Endothelial cell of umbilical vein (primary cell): ENCODE measurements around the gene DNAJB12. TPM values are rescaled to one million over a fixed set of nuclear protein-coding genes. Genes with fewer than 3 reads are reported as not detected.

Experiments
- BruUV-seq: library from RNA; stranded (reverse); fragments of 400-500 nt; replicated peaks from 2 replicates; lab custom pipeline; 2021; lab: Mats Ljungman, UMichigan
- CTCF ChIA-PET: fragments of 300-600, 350-600 bp; sonication (Branson Sonifier 250); formaldehyde crosslinking; loops from one replicate; lab custom pipeline; 2021; ENCODE audit warnings: antibody characterized with exemption, inconsistent platforms; lab: Charles Lee
- POLR2A ChIA-PET: fragments of 300-600, 350-600 bp; sonication (Branson Sonifier 250); formaldehyde crosslinking; loops from one replicate; lab custom pipeline; 2021; ENCODE audit warnings: antibody characterized with exemption, inconsistent platforms; lab: Charles Lee
- DNase-seq: peaks from one replicate; pipeline ENCODE4 v3.0.0-alpha.2; 2011; ENCODE audit warnings: low read depth, low spot score
- FAIRE-seq: peaks from 2 replicates; lab custom pipeline; 2011; peaks lifted over from hg19 to GRCh38; lab: Jason Lieb, UNC
- H2AFZ ChIP-seq: 2 replicates; pipeline ENCODE4 v1.6.0; 2012; ENCODE audit warnings: low read depth, low read length, control low read depth, inconsistent platforms
- H3K27ac ChIP-seq: 2 replicates; pipeline ENCODE4 v1.5.1; 2011; ENCODE audit warnings: low read depth, mild to moderate bottlenecking, control low read depth, low read length, moderate library complexity; ENCODE audit not compliant: insufficient read depth
- H3K27me3 ChIP-seq, 2 experiments: 2 replicates each; pipeline versions ENCODE4 v1.6.0 to v1.6.1; 2011; ENCODE audit warnings: low read length in 2 of 2, mixed read lengths in 1 of 2; ENCODE audit not compliant: control insufficient read depth in 2 of 2, insufficient read depth in 2 of 2
- H3K36me3 ChIP-seq, 2 experiments: 2 replicates in 1 of 2; 3 replicates in 1 of 2; pipeline ENCODE4 v1.5.1; 2011; ENCODE audit warnings: low read length in 2 of 2, mild to moderate bottlenecking in 1 of 2, moderate library complexity in 1 of 2; ENCODE audit not compliant: control insufficient read depth in 2 of 2, insufficient read depth in 2 of 2; ENCODE audit errors: extremely low read depth in 1 of 2
- H3K4me1 ChIP-seq: 3 replicates; pipeline ENCODE4 v1.5.1; 2011; ENCODE audit warnings: mild to moderate bottlenecking, low read length; ENCODE audit not compliant: control insufficient read depth, insufficient read depth; ENCODE audit errors: extremely low read depth
- H3K4me2 ChIP-seq: 2 replicates; pipeline ENCODE4 v1.6.1; 2011; ENCODE audit warnings: low read length, control low read depth, mixed read lengths; ENCODE audit not compliant: insufficient read depth
- H3K4me3 ChIP-seq, 3 experiments: fragments of 200-600 bp in 1 of 3; sonication (generic), shearing (Covaris generic) in 1 of 3; replicated peaks in 1 of 3; 2 replicates each; pipeline ENCODE4 v1.5.1; 2011 to 2016; ENCODE audit warnings: control low read depth in 3 of 3, low read length in 3 of 3, mild to moderate bottlenecking in 2 of 3, inconsistent platforms in 1 of 3, low read depth in 1 of 3, moderate library complexity in 1 of 3; ENCODE audit not compliant: insufficient read depth in 1 of 3
- H3K79me2 ChIP-seq: 2 replicates; pipeline ENCODE4 v1.6.0; 2012; ENCODE audit warnings: low read length, inconsistent platforms; ENCODE audit not compliant: control insufficient read depth, insufficient read depth
- H3K9ac ChIP-seq: replicated peaks from 2 replicates; pipeline ENCODE3; 2011; ENCODE audit warnings: low read length, control low read depth; ENCODE audit not compliant: insufficient read depth; ENCODE audit errors: extremely low read depth
- H3K9me1 ChIP-seq: replicated peaks from 3 replicates; pipeline ENCODE4 v1.6.0; 2011; ENCODE audit warnings: mild to moderate bottlenecking, low read length; ENCODE audit not compliant: control insufficient read depth, insufficient read depth; ENCODE audit errors: extremely low read depth
- H3K9me3 ChIP-seq: replicated peaks from 2 replicates; pipeline ENCODE4 v1.5.1; 2012; ENCODE audit warnings: low read length, inconsistent platforms; ENCODE audit not compliant: control insufficient read depth, insufficient read depth
- H4K20me1 ChIP-seq: replicated peaks from 2 replicates; pipeline ENCODE3; 2011; ENCODE audit warnings: mild to moderate bottlenecking, low read length; ENCODE audit not compliant: control insufficient read depth, insufficient read depth; ENCODE audit errors: extremely low read depth
- CTCF ChIP-seq, 2 donors: IDR thresholded peaks; 1 replicate in 1 of 2; 2 replicates in 1 of 2; pipeline ENCODE4 v1.5.1; 2011; ENCODE audit warnings: low read length in 2 of 2, mild to moderate bottlenecking in 2 of 2, moderate library complexity in 2 of 2, control low read depth in 1 of 2, inconsistent platforms in 1 of 2, low read depth in 1 of 2; ENCODE audit not compliant: insufficient read depth in 1 of 2; ENCODE audit errors: extremely low read depth in 1 of 2
- EZH2 ChIP-seq: IDR thresholded peaks from 2 replicates; pipeline ENCODE4 v1.6.1; 2012; ENCODE audit warnings: borderline replicate concordance, low read depth, mild to moderate bottlenecking, moderate library complexity, low read length, inconsistent platforms; ENCODE audit not compliant: severe bottlenecking
- FOS ChIP-seq: IDR thresholded peaks from 2 replicates; pipeline ENCODE4 v1.6.1; 2011; ENCODE audit warnings: mild to moderate bottlenecking, low read length, moderate library complexity, borderline replicate concordance; ENCODE audit not compliant: insufficient read depth
- GATA2 ChIP-seq: IDR thresholded peaks from 2 replicates; pipeline ENCODE4 v1.7.0; 2011; ENCODE audit warnings: low read depth, mild to moderate bottlenecking, moderate library complexity, mixed read lengths, low read length; ENCODE audit not compliant: insufficient read length, insufficient read depth
- JUN ChIP-seq: IDR thresholded peaks from 2 replicates; pipeline ENCODE4 v1.6.1; 2011; ENCODE audit warnings: borderline replicate concordance, low read depth; ENCODE audit not compliant: insufficient read length, insufficient read depth
- MAX ChIP-seq: IDR thresholded peaks from 2 replicates; pipeline ENCODE4 v1.6.1; 2011; ENCODE audit not compliant: insufficient read depth, insufficient read length
- MYC ChIP-seq: IDR thresholded peaks from one replicate; pipeline ENCODE4 v1.6.1; 2011; ENCODE audit warnings: mild to moderate bottlenecking, low read depth, low read length
- POLR2A ChIP-seq: IDR thresholded peaks from 2 replicates; pipeline ENCODE4 v1.6.1; 2012; ENCODE audit warnings: low read depth, mild to moderate bottlenecking, control low read depth, low read length
- POLR2AphosphoS5 ChIP-seq: IDR thresholded peaks from 2 replicates; pipeline ENCODE4 v1.6.1; 2012; ENCODE audit warnings: low read depth, mild to moderate bottlenecking, control low read depth, low read length, moderate library complexity; ENCODE audit not compliant: insufficient read depth
- dilution Hi-C: fragments of 300-500 bp; cut with MboI; formaldehyde crosslinking; loops from one replicate; pipeline ENCODE4 v1.15.0; 2019; ENCODE audit warnings: low sequenced_read_pairs; ENCODE audit not compliant: extremely low pct_ligation_motif_present
- intact Hi-C: fragments of 100-400 bp; cut with micrococcal nuclease; formaldehyde crosslinking; loops from one replicate; pipeline ENCODE4 v1.10.0; 2022
- polyA plus RNA-seq, 4 experiments: library from polyadenylated mRNA; depleted of rRNA in 3 of 4; stranded (reverse) in 3 of 4; unstranded in 1 of 4; fragments of >200 nt; gene quantifications; 2 replicates each; pipeline versions ENCODE4 v1.2.1 to v1.2.3, GENCODE V29; 2011 to 2012; ENCODE audit warnings: missing spikeins in 1 of 4
- total RNA-seq: library from RNA; stranded (reverse); gene quantifications from 2 replicates; pipeline ENCODE4 v1.2.3, GENCODE V29; 2021

The DNAJB12 gene
- total and polyA plus RNA-seq, 2 donors (not counting 3 experiments of a cell fraction or from before 2014, with no cell fraction given) = 27.2 to 44.2 TPM

- ChIA-PET POLR2A (no interaction called here), CTCF (interaction anchor here (0.9 to 4.5 kb wide), 2 partner anchors 467 to 694 kb away, joined by 4 to 79 read pairs; no protein-coding TSS in a partner anchor)
- no peaks in the 10 kb centered on the region for H3K27me3 ChIP-seq
- no peak overlapping the region for H3K9ac ChIP-seq
- FAIRE-seq (peak; percentile 59), DNase-seq (no peak)
- peaks cover 0 to 6% of the 10 kb centered on the region in 2 experiments for H3K36me3 ChIP-seq
- H4K20me1 ChIP-seq = no peaks in the 10 kb centered on the region
- H3K79me2 ChIP-seq = no peaks in the 10 kb centered on the region
- TF ChIP-seq MYC = no peak
- no peak for TF ChIP-seq EZH2
- no peak for TF ChIP-seq FOS
- no peak for TF ChIP-seq CTCF (IDR thresholded peaks at IDR 0.05; ENCODE audit: extremely low read depth in 1 of 2, insufficient read depth in 1 of 2, low read depth in 1 of 2, low read length in 2 of 2)
- no peak for TF ChIP-seq GATA2
- no peak for TF ChIP-seq POLR2A
- no peak for TF ChIP-seq JUN
- no peak for TF ChIP-seq MAX
- TF ChIP-seq POLR2AphosphoS5 = no peak
- BruUV-seq = TSS peak; percentile 73
- no peak overlapping the region for H3K4me3 ChIP-seq
- H3K9me3 ChIP-seq = no peaks in the 10 kb centered on the region
- H3K4me1 ChIP-seq = peaks cover 4% of the 10 kb centered on the region
- no peak overlapping the region for H3K27ac ChIP-seq
- H2AFZ ChIP-seq = no peak overlapping the region
- no peak overlapping the region for H3K4me2 ChIP-seq
- H3K9me1 ChIP-seq = no peaks in the 10 kb centered on the region
- intact Hi-C loops = no loop called here
- dilution Hi-C loops = no loop called here
Measured at GRCh38 chr10:72367301-72367960, 12.7 kb upstream of the DNAJB12 start.
